ENCODE data around the gene PRKCA.

The PRKCA gene

GRCh38 chr17:66524877-66525276 lies 222.5 kb downstream of the PRKCA start:
- ChIA-PET POLR2A (no interaction called here), CTCF (interaction anchor here (1.1 kb wide), 1 partner anchor 44 kb away, joined by 3 read pairs; no protein-coding TSS in a partner anchor)
- TF ChIP-seq, protein P1, sequence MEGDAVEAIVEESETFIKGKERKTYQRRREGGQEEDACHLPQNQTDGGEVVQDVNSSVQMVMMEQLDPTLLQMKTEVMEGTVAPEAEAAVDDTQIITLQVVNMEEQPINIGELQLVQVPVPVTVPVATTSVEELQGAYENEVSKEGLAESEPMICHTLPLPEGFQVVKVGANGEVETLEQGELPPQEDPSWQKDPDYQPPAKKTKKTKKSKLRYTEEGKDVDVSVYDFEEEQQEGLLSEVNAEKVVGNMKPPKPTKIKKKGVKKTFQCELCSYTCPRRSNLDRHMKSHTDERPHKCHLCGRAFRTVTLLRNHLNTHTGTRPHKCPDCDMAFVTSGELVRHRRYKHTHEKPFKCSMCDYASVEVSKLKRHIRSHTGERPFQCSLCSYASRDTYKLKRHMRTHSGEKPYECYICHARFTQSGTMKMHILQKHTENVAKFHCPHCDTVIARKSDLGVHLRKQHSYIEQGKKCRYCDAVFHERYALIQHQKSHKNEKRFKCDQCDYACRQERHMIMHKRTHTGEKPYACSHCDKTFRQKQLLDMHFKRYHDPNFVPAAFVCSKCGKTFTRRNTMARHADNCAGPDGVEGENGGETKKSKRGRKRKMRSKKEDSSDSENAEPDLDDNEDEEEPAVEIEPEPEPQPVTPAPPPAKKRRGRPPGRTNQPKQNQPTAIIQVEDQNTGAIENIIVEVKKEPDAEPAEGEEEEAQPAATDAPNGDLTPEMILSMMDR (IDR thresholded peaks at IDR 0.05; ENCODE audit: insufficient read depth, low read length, missing control alignments), result no peak
- no peak for DNase-seq (ENCODE audit: low read depth, low spot score)
- no peak overlapping the region for H3K4me3 ChIP-seq (ENCODE audit: low read depth, low read length)

DNA sequence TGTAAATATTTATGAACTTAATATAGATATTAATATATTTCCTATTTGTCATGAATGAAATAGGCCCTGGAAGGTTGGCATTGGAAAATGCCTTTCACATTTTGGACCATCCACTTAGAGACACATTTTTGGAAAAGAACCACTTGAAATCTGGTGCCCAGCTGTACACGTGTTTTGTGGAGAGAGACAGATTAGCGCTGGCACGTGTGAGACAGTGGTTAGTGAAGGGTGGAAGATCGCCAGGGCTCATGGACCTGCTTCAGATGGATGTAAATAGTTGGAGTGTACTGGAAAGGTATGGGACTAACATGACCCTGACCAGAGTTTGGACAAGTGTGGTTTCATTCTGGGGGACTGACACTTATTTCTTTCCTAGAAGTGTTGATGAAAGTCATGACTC lies 222.9 kb downstream of the PRKCA start:
- ChIA-PET CTCF (interaction anchor here (1.8 kb wide), 1 partner anchor 271 kb away, joined by 5 read pairs; no protein-coding TSS in a partner anchor), POLR2A (no interaction called here)
- TF ChIP-seq, protein P1 (IDR thresholded peaks at IDR 0.05; ENCODE audit: insufficient read depth, low read length, missing control alignments), result no peak
- H3K4me3 ChIP-seq (ENCODE audit: low read depth, low read length), result no peak overlapping the region
- no peak for DNase-seq (ENCODE audit: low read depth, low spot score)

GRCh38 chr17:66526827-66527226 lies 224.4 kb downstream of the PRKCA start:
- no peak overlapping the region for H3K4me3 ChIP-seq (ENCODE audit: low read depth, low read length)
- ChIA-PET POLR2A (no interaction called here), CTCF (interaction anchor here (1.1 to 1.8 kb wide), 3 partner anchors 11 to 272 kb away, joined by 3 to 5 read pairs (median 5); no protein-coding TSS in a partner anchor)
- TF ChIP-seq, protein P1 (IDR thresholded peaks at IDR 0.05; ENCODE audit: insufficient read depth, low read length, missing control alignments), result no peak
- no peak for DNase-seq (ENCODE audit: low read depth, low spot score)

GRCh38 chr17:66527335-66527734 lies 224.9 kb downstream of the PRKCA start:
- H3K4me3 ChIP-seq (ENCODE audit: low read depth, low read length), result no peak overlapping the region
- TF ChIP-seq, protein P1 (IDR thresholded peaks at IDR 0.05; ENCODE audit: insufficient read depth, low read length, missing control alignments), result no peak
- POLR2A ChIA-PET, result no interaction called here
- CTCF ChIA-PET, result interaction anchor here (1.1 to 1.8 kb wide), 3 partner anchors 11 to 273 kb away, joined by 3 to 5 read pairs (median 5); no protein-coding TSS in a partner anchor
- DNase-seq (ENCODE audit: low read depth, low spot score), result no peak

DNA sequence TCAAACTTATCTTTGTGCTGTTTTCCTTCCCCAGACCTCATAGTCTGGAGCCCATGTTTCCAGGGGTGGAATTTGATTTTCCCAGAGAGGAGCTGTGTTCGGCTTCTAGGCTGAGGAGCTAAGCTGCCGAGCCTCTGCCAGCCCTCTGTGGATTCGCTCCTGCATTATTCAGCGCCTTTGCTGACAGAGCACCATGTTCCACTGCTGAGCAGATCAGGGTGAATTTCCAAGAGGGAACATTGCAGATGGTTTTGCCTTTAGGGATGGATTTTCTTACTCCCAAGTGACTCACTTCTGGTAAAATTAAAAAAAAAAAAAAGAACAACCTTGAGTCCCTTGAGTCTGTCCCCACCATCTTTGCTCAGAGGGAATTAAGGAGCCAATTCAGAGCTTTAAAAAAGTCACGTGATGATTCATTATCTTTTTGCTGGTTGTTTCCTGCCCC lies 229.5 kb downstream of the PRKCA start:
- H3K4me3 ChIP-seq (ENCODE audit: low read depth, low read length), result no peak overlapping the region
- no peak for DNase-seq (ENCODE audit: low read depth, low spot score)

DNA sequence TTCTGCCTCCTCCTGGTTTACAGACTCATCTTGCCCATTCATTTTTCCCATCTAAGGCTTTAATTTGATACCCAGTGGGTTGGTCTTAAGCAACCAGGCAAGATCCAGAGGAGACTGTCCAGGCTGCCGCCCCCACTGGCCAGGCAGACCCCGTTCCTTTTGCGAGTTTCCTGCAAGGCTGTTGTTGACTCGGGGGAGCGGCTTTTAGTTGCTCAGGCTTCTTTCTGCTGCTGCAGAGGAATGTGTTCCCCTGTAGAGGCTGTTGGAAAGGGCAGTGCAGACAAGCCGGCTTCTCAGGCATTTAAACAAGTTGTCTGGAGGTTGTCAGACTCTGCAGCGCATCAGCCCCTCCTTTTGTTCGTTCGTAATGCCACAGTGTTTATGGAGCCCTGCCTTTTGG lies 231.2 kb downstream of the PRKCA start:
- CTCF ChIA-PET, result no interaction called here
- POLR2A ChIA-PET, result interaction anchor here (0.5 kb wide), 1 partner anchor 15 kb away, joined by 3 read pairs; no protein-coding TSS in a partner anchor
- DNase-seq (ENCODE audit: low read depth, low spot score), result no peak

More for the DNA sequence above, 229.5 kb downstream of the PRKCA start:
- ChIA-PET POLR2A (no interaction called here), CTCF (interaction anchor here (1.2 kb wide), 1 partner anchor 10 kb away, joined by 3 read pairs; no protein-coding TSS in a partner anchor)
- TF ChIP-seq, protein P1 (IDR thresholded peaks at IDR 0.05; ENCODE audit: insufficient read depth, low read length, missing control alignments), result no peak

More for the DNA sequence above, 231.2 kb downstream of the PRKCA start:
- TF ChIP-seq, protein P1 (IDR thresholded peaks at IDR 0.05; ENCODE audit: insufficient read depth, low read length, missing control alignments), result no peak
- no peak overlapping the region for H3K4me3 ChIP-seq (ENCODE audit: low read depth, low read length)
